ENCODE results near the gene BLVRB. TPM values are rescaled to one million over a fixed set of nuclear protein-coding genes. Genes with fewer than 3 reads are reported as not detected.

Gene BLVRB
- total and polyA plus RNA-seq, 10 of the 15 experiments (the other 5 are each of a cell fraction or from before 2014, with no cell fraction given): 6.3 to 53.3 (median 27.8) TPM

- no TSS peak for BruUV-seq (replicated peaks)
- Histone ChIP-seq H3K27me3 (replicated peaks in 1 of 2; ENCODE audit: control insufficient read depth in 2 of 2, insufficient read depth in 2 of 2, low read length in 1 of 2) (no peaks in the 10 kb centered on the region), H3K9ac (ENCODE audit: control insufficient read depth, insufficient read depth, low read length) (no peak overlapping the region), H3K4me2 (ENCODE audit: control insufficient read depth, insufficient read depth) (no peak overlapping the region), H3K4me3 (no peak overlapping the region), H2AFZ (ENCODE audit: control insufficient read depth, low read depth, low read length) (no peak overlapping the region), H4K20me1 (ENCODE audit: control insufficient read depth, insufficient read depth) (no peaks in the 10 kb centered on the region), H3K27ac (ENCODE audit: control insufficient read depth, insufficient read depth) (no peak overlapping the region), H3K36me3 (ENCODE audit: control insufficient read depth in 2 of 2, insufficient read depth in 2 of 2, low read length in 1 of 2) (no peaks in the 10 kb centered on the region), H3K79me2 (ENCODE audit: control insufficient read depth, insufficient read depth, low read length) (no peaks in the 10 kb centered on the region), H3K4me1 (ENCODE audit: control insufficient read depth, insufficient read depth, low read length) (no peaks in the 10 kb centered on the region), H3K9me3 (replicated peaks; ENCODE audit: control insufficient read depth, insufficient read depth, low read length) (no peaks in the 10 kb centered on the region)
- ChIA-PET POLR2A (interaction anchor here (0.7 kb wide), 1 partner anchor 9 kb away, joined by 5 read pairs; no protein-coding TSS in a partner anchor), SMC1A (ENCODE audit: uncharacterized antibody, unreplicated experiment) (no interaction called here), CTCF (interaction anchor here (1.5 kb wide), 1 partner anchor 169 kb away, joined by 3 read pairs; no protein-coding TSS in a partner anchor), RAD21 (ENCODE audit: unreplicated experiment) (no interaction called here)
- intact Hi-C loops (cut with micrococcal nuclease; ENCODE audit: unreplicated experiment): no loop called here
- in situ Hi-C loops (cut with MboI): no loop called here
- 44% methylated on average over 4 of the region's 4 CpGs for WGBS (ENCODE audit: insufficient coverage, insufficient replicate concordance, low lambda C conversion rate, missing lambda C conversion rate)
- ATAC-seq (no peak), FAIRE-seq (no peak), DNase-seq (ENCODE audit: low read depth, low spot score) (no peak)
- TF ChIP-seq SPI1 (IDR thresholded peaks at IDR 0.05; ENCODE audit: borderline replicate concordance, insufficient read depth, low read depth, low read length): no peak
- TF ChIP-seq YY1 (IDR thresholded peaks at IDR 0.05; ENCODE audit: low read depth, low read length): no peak
- no peak for TF ChIP-seq MEF2A (IDR thresholded peaks at IDR 0.05; ENCODE audit: insufficient read depth, low read depth, low read length)
- TF ChIP-seq RFX5 (IDR thresholded peaks at IDR 0.05; ENCODE audit: low read depth, low read length): no peak
- no peak for TF ChIP-seq PAX5 (IDR thresholded peaks at IDR 0.05; ENCODE audit: borderline replicate concordance, low read depth, low read length)
- no peak for TF ChIP-seq ATF2 (IDR thresholded peaks at IDR 0.05; ENCODE audit: low read length)
- TF ChIP-seq BCLAF1 (IDR thresholded peaks at IDR 0.05): no peak
- TF ChIP-seq NFXL1 (IDR thresholded peaks at IDR 0.05; ENCODE audit: borderline replicate concordance): no peak
- no peak for TF ChIP-seq NFYA (IDR thresholded peaks at IDR 0.05; ENCODE audit: borderline replicate concordance, low read depth, low read length)
- no peak for TF ChIP-seq USF1 (IDR thresholded peaks at IDR 0.05; ENCODE audit: borderline replicate concordance, extremely low read length, insufficient read depth, low read depth, low read length)
- no peak for TF ChIP-seq JUND (IDR thresholded peaks at IDR 0.05; ENCODE audit: low read depth, low read length)
- no peak for TF ChIP-seq EED (IDR thresholded peaks at IDR 0.05; ENCODE audit: low read depth)
- no peak for TF ChIP-seq SUPT20H (IDR thresholded peaks at IDR 0.05; ENCODE audit: borderline replicate concordance, control insufficient read depth, low read depth, low read length)
- TF ChIP-seq NBN (IDR thresholded peaks at IDR 0.05): no peak
- TF ChIP-seq SUZ12 (IDR thresholded peaks at IDR 0.05; ENCODE audit: unreplicated experiment): no peak
- no peak for TF ChIP-seq E2F8 (IDR thresholded peaks at IDR 0.05; ENCODE audit: low read depth, partially characterized antibody)
Observed at GRCh38 chr19:40474737-40475136, 9.2 kb upstream of the BLVRB start.

All from GM12878 (cell line).